Measurements from ENCODE around the gene HNRNPF.

The HNRNPF gene

GRCh38 chr10:43375401-43376020 lies 33.5 kb downstream of the HNRNPF start:
- no peak overlapping the region for H3K4me3 ChIP-seq (ENCODE audit: low read length)
- peaks cover 12% of the 10 kb centered on the region for H3K4me1 ChIP-seq (ENCODE audit: insufficient read depth, low read length)
- no peaks in the 10 kb centered on the region for H3K27me3 ChIP-seq (ENCODE audit: insufficient read depth, low read length)
- no peak overlapping the region for H2AFZ ChIP-seq (ENCODE audit: low read depth, low read length)
- H3K9me3 ChIP-seq (ENCODE audit: low read length) = no peaks in the 10 kb centered on the region
- no peaks in the 10 kb centered on the region for H3K36me3 ChIP-seq (ENCODE audit: insufficient read depth, low read length)

- Histone ChIP-seq H2AFZ (ENCODE audit: low read depth, low read length) (no peak overlapping the region), H3K9me3 (ENCODE audit: low read length) (no peaks in the 10 kb centered on the region), H3K36me3 (ENCODE audit: insufficient read depth, low read length) (no peaks in the 10 kb centered on the region), H3K4me1 (ENCODE audit: insufficient read depth, low read length) (peaks cover 12% of the 10 kb centered on the region), H3K27me3 (ENCODE audit: insufficient read depth, low read length) (no peaks in the 10 kb centered on the region), H3K4me3 (ENCODE audit: low read length) (no peak overlapping the region)
These were observed 34.8 kb downstream of the HNRNPF start for GRCh38 chr10:43374194-43374593.

GRCh38 chr10:43373461-43373860 lies 35.5 kb downstream of the HNRNPF start:
- H3K36me3 ChIP-seq (ENCODE audit: insufficient read depth, low read length) = no peaks in the 10 kb centered on the region
- H3K9me3 ChIP-seq (ENCODE audit: low read length) = no peaks in the 10 kb centered on the region
- H2AFZ ChIP-seq (ENCODE audit: low read depth, low read length) = no peak overlapping the region
- no peak overlapping the region for H3K4me3 ChIP-seq (ENCODE audit: low read length)
- H3K4me1 ChIP-seq (ENCODE audit: insufficient read depth, low read length) = peaks cover 12% of the 10 kb centered on the region
- no peaks in the 10 kb centered on the region for H3K27me3 ChIP-seq (ENCODE audit: insufficient read depth, low read length)

DNA sequence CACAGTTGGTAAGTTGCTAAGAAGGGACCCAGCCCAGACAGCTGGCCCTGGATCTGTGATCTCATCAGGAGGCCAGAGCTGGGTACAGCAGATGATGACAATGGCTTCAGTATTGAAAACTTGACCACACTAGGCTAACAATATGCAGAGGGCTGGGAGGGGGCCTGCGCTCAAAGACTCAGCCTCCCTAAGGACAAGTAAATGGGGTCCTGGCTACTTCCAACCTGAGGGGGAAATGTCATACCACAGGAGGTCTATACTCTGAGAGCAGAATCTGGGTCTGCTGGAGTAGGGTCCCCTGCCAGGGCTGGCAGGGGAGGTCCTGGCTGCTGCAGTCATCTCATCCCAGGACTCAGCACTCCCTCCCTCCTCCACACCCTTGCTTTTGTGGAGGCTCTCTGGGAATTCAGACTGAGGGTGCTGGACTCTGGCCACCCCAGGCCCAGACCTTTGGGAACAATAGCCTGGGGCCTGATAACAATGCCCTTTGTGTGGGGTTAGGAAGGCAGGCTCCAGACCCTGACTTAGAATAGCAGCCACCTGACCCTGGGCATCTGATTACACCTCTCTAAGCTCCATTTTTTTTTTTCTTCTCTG lies 36.1 kb downstream of the HNRNPF start:
- H2AFZ ChIP-seq (ENCODE audit: low read depth, low read length) = no peak overlapping the region
- H3K36me3 ChIP-seq (ENCODE audit: insufficient read depth, low read length) = no peaks in the 10 kb centered on the region
- no peak overlapping the region for H3K4me3 ChIP-seq (ENCODE audit: low read length)
- peaks cover 12% of the 10 kb centered on the region for H3K4me1 ChIP-seq (ENCODE audit: insufficient read depth, low read length)
- no peaks in the 10 kb centered on the region for H3K9me3 ChIP-seq (ENCODE audit: low read length)
- H3K27me3 ChIP-seq (ENCODE audit: insufficient read depth, low read length) = no peaks in the 10 kb centered on the region

GRCh38 chr10:43371418-43371817 lies 37.6 kb downstream of the HNRNPF start, which contains the start of gene FXYD4:
Gene FXYD4 (plus strand): TSS chr10:43371636. CDS start chr10:43373747, 2,111 bp downstream.
- Histone ChIP-seq H2AFZ (ENCODE audit: low read depth, low read length) (no peak within 1 kb of the TSS), H3K4me3 (ENCODE audit: low read length) (no peak within 1 kb of the TSS), H3K36me3 (ENCODE audit: insufficient read depth, low read length) (no peaks in the 10 kb centered on the region), H3K27me3 (ENCODE audit: insufficient read depth, low read length) (no peaks in the 10 kb centered on the region), H3K4me1 (ENCODE audit: insufficient read depth, low read length) (peaks cover 12% of the 10 kb centered on the region), H3K9me3 (ENCODE audit: low read length) (no peaks in the 10 kb centered on the region)

DNA sequence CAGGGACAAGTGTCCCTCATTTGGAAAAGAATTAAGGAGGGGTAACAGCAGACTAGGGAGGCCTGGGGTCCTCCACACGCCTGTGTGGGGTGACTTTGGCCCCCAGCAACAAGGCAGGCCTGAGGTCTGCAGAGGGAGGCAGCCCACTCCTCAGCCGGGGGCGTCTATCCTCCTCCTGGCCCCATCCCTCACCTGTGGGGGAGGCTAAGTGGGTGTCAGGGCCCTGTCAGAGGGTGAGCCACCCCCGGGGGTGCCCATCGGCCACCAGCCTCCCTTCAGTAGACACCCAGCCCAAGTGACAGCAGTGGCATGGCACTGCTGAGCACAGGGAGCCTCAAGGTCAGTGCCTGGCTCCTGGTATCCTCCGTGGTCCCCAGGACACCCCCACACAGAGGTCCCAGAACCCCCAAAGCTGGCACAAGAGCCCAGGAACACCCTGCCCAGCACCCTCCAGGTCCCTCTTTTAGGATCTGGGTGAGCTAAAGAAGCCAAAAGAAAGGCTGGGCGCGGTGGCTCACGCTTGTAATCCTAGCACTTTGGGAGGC lies 38.2 kb downstream of the HNRNPF start:
- Histone ChIP-seq H3K27me3 (ENCODE audit: insufficient read depth, low read length) (no peaks in the 10 kb centered on the region), H3K4me3 (ENCODE audit: low read length) (no peak overlapping the region), H3K9me3 (ENCODE audit: low read length) (no peaks in the 10 kb centered on the region), H2AFZ (ENCODE audit: low read depth, low read length) (no peak overlapping the region), H3K36me3 (ENCODE audit: insufficient read depth, low read length) (no peaks in the 10 kb centered on the region), H3K4me1 (ENCODE audit: insufficient read depth, low read length) (peaks cover 12% of the 10 kb centered on the region)

DNA sequence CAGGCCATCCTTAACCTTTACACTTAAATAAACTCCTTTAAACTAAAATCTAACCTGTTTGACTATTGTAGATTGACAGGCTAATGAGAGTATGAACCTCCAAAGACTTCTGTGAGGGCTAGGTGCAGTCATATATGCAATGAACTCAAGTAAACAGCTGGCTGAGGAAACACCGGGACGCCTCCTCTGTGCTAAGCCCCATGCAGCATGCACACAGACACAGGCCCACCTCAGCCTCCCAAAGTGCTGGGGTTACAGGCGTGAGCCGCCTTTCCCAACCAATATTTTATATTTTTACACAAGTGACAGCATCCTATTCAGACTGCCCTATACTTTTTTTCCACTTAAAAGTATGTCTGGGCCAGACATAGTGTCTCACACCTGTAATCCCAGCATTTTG lies 39.1 kb downstream of the HNRNPF start:
- H3K9me3 ChIP-seq (ENCODE audit: low read length) = no peaks in the 10 kb centered on the region
- no peaks in the 10 kb centered on the region for H3K27me3 ChIP-seq (ENCODE audit: insufficient read depth, low read length)
- H2AFZ ChIP-seq (ENCODE audit: low read depth, low read length) = no peak overlapping the region
- no peaks in the 10 kb centered on the region for H3K36me3 ChIP-seq (ENCODE audit: insufficient read depth, low read length)
- no peak overlapping the region for H3K4me3 ChIP-seq (ENCODE audit: low read length)
- H3K4me1 ChIP-seq (ENCODE audit: insufficient read depth, low read length) = peaks cover 12% of the 10 kb centered on the region

DNA sequence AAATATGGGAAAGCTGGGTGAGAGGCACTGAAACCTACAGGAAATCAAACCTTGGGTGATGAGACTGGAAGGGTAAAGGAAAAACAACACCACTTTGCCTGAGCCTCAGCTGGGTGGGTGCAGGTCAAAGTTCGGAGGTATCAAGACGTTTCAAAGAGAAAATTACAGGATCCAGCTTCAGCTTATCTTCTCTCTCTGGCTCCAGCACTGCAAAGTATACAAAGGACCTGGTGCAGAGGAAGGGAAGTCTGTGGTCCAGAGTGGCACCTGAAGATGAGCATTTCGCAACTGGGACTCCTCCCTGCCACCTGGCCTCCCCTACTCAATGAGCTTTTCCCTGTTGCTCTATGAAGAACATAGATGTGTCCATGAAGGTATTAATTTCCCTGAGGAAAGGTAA lies 44.0 kb downstream of the HNRNPF start:
- H2AFZ ChIP-seq (ENCODE audit: low read depth, low read length) = no peak overlapping the region
- H3K36me3 ChIP-seq (ENCODE audit: insufficient read depth, low read length) = no peaks in the 10 kb centered on the region
- no peak overlapping the region for H3K4me3 ChIP-seq (ENCODE audit: low read length)
- no peaks in the 10 kb centered on the region for H3K27me3 ChIP-seq (ENCODE audit: insufficient read depth, low read length)
- H3K9me3 ChIP-seq (ENCODE audit: low read length) = no peaks in the 10 kb centered on the region
- no peaks in the 10 kb centered on the region for H3K4me1 ChIP-seq (ENCODE audit: insufficient read depth, low read length)

DNA sequence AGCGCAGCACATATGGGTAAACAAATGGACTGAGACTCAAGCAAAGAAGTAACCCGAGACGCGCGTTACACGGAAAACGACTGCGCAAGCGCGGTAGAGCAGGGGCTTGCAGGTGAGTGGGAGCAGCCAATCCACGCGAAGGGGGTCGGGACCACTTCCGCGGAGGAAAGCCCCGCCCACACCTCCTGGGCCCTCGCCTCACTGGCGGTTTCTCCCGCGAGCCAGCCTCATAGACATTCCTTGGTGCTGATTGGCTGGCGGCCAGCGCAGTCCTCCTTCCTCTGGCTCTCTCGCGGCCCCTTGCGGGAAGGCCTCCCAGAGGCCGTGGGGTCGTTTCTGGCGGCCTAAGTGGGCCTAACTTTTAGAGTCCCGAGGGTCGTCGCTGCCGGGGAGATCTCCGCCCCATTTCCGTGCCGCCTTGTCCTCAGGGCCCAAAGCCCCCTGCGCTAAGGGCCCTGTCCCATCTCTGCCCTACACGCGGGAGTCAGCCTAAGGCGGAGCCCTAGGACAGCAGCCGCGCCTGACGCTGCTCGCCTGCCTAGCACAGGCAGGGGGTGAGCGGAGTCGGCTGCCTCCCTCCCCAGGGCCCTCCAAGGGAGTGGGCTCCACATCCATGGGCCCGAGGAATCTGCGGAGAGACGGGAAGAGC lies 46.7 kb downstream of the HNRNPF start:
- no peaks in the 10 kb centered on the region for H3K36me3 ChIP-seq (ENCODE audit: insufficient read depth, low read length)
- H2AFZ ChIP-seq (ENCODE audit: low read depth, low read length) = no peak overlapping the region
- no peaks in the 10 kb centered on the region for H3K4me1 ChIP-seq (ENCODE audit: insufficient read depth, low read length)
- no peaks in the 10 kb centered on the region for H3K9me3 ChIP-seq (ENCODE audit: low read length)
- no peaks in the 10 kb centered on the region for H3K27me3 ChIP-seq (ENCODE audit: insufficient read depth, low read length)
- H3K4me3 ChIP-seq (ENCODE audit: low read length) = no peak overlapping the region

GRCh38 chr10:43361547-43362190 lies 47.3 kb downstream of the HNRNPF start:
- Histone ChIP-seq H3K9me3 (ENCODE audit: low read length) (no peaks in the 10 kb centered on the region), H3K27me3 (ENCODE audit: insufficient read depth, low read length) (no peaks in the 10 kb centered on the region), H2AFZ (ENCODE audit: low read depth, low read length) (no peak overlapping the region), H3K36me3 (ENCODE audit: insufficient read depth, low read length) (no peaks in the 10 kb centered on the region), H3K4me1 (ENCODE audit: insufficient read depth, low read length) (no peaks in the 10 kb centered on the region), H3K4me3 (ENCODE audit: low read length) (no peak overlapping the region)

- no peak overlapping the region for H2AFZ ChIP-seq (ENCODE audit: low read depth, low read length)
- no peak overlapping the region for H3K4me3 ChIP-seq (ENCODE audit: low read length)
- no peaks in the 10 kb centered on the region for H3K36me3 ChIP-seq (ENCODE audit: insufficient read depth, low read length)
- H3K27me3 ChIP-seq (ENCODE audit: insufficient read depth, low read length) = no peaks in the 10 kb centered on the region
- no peaks in the 10 kb centered on the region for H3K9me3 ChIP-seq (ENCODE audit: low read length)
- H3K4me1 ChIP-seq (ENCODE audit: insufficient read depth, low read length) = peaks cover 2% of the 10 kb centered on the region
These were observed 48.9 kb downstream of the HNRNPF start for GRCh38 chr10:43360086-43360485.

- Histone ChIP-seq H3K9me3 (ENCODE audit: low read length) (no peaks in the 10 kb centered on the region), H2AFZ (ENCODE audit: low read depth, low read length) (no peak overlapping the region), H3K4me3 (ENCODE audit: low read length) (no peak overlapping the region), H3K4me1 (ENCODE audit: insufficient read depth, low read length) (peaks cover 13% of the 10 kb centered on the region), H3K36me3 (ENCODE audit: insufficient read depth, low read length) (no peaks in the 10 kb centered on the region), H3K27me3 (ENCODE audit: insufficient read depth, low read length) (no peaks in the 10 kb centered on the region)
These were observed 53.1 kb downstream of the HNRNPF start for GRCh38 chr10:43355749-43356371.

Measured in neuron (in vitro differentiated cells).